Measurements from ENCODE around the gene CACNA2D2. TPM values are rescaled to one million over a fixed set of nuclear protein-coding genes. Genes with fewer than 3 reads are reported as not detected.
A peak's percentile ranks its signal among the peaks of the same experiment; 100 is the strongest.

CACNA2D2 gene
- total RNA-seq, 1 donor from 2014 or later, result 0.24 TPM

DNA sequence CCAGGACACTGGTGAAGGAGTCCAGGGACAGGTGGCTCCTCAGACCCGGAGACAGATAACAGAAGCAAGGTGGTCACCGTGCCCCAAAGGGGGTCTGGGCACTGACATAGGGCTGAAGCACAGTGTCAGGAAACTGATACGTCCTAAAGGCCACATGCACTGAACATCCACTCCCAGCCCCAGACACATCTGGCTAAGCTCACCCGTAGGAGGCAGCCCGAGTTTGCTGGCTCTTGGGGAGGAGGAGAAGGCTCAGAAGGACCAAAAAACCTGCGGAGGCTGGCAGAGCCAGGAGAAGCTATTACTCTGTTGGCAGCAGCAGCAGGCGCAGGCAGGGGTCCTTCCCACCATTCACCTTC is 1.2 kb downstream of the CACNA2D2 start:
- DNase-seq (ENCODE audit: low spot score), result no peak

DNA sequence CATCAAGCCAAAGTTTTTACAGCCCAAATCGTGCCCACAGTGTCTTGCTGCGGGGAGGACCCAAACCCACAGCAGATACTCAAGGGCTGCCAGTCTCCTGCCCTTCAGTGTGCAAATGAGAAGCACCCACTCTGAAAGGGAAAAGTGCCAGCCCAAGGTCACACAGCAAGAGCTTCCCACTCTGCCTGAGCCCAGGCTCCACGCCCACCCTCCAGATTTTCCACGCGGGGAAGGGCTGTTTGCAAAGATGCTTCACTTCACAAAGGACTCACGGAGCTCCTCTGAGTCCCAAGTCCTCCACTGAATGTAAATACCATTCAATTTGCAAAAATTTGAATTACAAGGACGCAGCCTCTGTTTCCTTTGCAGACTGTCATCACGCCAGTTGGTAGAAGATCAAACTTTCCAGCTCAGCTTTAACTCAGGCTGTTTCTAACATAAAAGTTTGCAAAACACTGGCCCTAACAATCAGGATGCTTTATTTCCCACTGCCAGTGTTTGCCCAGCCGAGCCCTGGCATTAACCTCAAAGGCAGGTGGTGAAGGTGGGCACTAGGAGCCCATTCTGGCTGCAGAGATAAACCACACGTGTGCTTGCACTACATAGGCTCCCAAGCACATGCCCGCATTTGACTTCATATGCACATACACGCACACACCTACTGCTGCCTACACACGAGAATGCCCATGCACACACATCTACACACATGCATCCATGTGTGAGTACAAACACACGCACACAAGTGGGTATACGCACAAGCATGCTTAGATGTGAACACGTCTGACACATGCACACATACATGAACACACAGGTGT is 7.6 kb downstream of the CACNA2D2 start:
- no peak for DNase-seq (ENCODE audit: low spot score)

DNA sequence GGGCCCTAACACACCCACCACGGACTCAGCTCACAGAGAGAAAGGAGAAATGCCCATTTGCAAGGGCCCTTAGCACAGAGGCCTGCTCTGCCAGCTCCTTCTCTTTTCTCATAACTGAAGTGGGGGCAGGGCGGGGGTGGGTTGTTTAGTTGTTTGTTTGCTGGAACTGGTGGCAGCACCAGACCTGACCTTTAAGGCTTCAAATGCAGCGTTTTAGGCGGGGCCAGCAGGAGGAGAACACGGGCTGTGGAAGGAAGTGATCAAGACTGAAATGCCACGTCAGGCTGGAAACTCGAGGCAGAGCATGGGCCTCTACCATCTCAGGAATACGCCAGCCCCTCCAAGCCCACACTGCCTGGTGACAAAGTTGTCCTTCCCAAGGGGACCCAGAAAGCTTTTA is 9.3 kb downstream of the CACNA2D2 start:
- DNase-seq (ENCODE audit: low spot score), result no peak

DNA sequence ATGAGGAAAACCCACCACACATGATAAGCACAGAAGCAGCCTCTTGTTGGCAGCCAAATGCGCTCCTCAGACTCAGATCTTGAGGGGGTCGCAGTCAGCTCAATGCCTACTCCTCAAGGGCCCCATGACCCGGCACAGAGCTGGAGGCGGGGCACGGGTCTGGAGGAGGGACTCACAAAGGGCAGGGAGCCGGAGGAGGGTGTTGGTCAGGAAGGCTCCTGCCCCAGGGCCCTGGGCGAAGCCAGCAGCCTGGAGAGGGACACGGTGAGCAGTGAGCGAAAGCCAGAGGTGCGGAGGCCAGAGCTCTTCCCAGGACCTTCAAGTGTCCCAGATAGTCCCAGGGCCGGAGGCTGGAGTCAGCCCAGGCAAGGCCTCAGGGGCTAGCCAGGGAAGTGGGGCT is 9.8 kb downstream of the CACNA2D2 start:
- DNase-seq (ENCODE audit: low spot score), result no peak

DNA sequence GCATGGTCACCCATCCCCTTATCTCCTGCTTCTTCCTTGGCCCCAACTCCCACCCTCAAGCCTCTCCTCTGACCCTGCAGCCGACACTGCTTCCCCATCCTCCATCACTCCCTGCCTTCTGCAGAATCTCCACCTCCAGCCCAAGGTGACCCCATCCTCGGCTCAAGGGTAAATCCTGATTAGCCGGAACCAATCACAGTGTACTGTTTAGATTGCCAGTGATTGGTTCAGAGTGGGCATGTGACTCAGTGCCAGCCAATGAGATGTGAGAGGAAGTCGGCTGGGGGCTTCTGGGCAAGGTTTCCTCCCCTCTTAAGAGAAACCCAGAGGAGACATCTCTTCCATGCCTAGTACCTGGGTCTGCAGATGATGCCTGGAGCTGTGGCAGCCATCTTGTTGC is 10.3 kb downstream of the CACNA2D2 start:
- no peak for DNase-seq (ENCODE audit: low spot score)

DNA sequence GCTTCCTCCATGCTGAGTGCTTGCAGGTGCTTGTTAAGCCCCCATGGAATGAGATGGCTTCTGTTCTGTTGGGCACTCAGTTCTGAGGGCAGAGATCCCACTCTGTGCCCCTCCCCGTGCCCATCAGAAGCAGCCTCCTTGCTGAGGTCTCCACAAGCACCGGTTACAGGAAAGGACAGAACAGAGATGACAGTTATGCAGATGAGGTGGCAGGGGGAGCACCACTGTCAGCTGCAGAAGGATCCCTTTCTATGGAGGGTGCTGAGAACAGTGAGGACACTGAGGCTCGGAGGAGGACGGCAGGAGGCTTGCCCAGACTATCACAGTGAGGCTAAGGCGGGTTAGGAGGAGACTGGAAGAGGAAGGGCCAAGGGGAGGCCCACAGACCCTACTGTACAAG is 12.4 kb downstream of the CACNA2D2 start:
- no peak for DNase-seq (ENCODE audit: low spot score)

DNA sequence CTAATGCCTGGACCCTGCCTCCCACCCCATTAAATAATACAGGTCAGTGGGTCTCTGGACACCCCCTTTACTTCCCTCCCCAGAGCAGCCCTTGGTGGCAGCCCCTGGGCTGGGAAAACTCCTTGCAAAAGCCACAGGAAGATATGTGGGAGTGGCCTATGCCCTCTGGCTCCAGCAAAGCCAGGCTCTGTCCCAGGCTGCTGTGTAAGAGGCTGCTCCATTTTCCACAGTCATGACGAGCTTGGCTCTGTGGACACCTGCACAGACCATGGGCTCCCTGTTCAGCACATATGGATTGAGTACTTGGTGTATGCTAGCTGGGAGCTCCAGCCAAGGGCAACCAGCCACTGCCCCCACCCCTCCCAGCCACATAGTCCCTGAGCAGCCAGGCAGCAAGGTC is 13.0 kb downstream of the CACNA2D2 start:
- DNase-seq (ENCODE audit: low spot score), result no peak

DNA sequence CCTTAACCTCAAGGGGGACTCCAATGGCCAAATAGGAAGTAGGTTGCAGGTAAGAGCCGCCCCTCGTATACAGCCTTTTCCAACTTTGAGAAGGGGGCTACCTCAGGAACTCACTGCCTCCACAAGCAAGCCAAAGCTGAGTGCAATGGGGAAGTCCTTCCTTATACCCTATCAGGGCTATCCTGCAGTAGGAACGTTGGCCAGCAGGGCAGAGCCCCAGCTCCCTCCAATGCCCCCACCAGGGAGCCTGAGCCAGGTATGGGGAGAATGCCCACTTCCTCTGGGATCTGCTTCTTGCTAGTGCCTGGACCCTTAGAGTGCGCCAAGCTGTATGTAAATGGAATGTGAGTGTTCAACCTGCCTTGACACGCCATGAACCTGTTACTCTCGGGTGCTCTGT is 16.3 kb downstream of the CACNA2D2 start:
- no peak for DNase-seq (ENCODE audit: low spot score)

DNA sequence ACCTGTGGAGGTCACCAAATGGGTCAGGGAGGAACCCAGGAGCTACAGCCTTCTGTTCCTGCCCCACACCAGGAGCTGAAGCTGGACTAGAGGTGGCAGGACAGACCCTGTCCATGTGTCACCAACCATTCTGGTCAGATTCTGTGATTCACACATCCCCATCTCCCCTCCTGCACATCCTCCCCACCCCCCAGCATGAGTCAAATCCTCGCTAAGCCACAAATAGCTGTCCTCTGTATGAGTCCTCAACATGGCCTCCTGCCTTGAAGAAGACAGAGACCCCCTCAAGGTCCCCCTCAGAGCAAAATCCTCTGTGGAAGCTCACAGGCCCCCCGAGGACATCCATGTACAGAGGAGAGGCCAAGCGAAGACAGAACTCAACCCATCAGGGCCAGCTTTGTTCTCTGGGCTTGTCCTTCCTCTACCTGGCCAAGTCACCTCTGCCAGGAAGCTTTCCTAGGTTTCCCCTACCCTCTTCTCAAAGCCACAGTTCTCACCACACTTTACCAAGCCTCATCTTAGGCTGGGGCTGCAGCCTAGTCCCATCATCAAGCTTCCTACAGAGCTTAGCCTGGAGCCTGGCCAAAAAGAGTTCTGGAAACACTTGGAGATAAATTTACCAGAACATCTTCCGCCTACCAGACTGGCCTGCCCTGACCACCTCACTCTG is 17.1 kb downstream of the CACNA2D2 start:
- peak; percentile 7 for DNase-seq (ENCODE audit: low spot score)

DNA sequence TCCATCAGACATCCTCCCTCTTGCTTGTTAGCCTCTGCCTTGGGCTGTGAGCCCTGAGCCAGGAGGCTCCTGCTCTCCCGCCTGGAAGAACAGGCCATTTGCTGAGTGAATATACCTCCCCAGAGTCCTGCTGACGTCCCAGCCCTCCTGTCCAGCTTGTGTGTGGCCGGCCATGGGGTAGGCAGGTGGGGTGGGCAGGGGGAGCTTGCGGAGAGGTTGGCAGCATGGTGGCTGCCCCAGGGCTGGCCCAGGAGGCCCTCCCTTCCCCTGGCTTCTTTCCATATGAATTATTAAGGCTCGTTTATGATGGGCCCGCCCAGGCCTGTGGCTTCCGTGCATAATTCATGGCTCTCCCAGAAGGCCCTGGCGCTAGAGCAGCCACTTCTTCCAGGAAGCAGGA is 18.7 kb downstream of the CACNA2D2 start:
- no peak for DNase-seq (ENCODE audit: low spot score)

DNA sequence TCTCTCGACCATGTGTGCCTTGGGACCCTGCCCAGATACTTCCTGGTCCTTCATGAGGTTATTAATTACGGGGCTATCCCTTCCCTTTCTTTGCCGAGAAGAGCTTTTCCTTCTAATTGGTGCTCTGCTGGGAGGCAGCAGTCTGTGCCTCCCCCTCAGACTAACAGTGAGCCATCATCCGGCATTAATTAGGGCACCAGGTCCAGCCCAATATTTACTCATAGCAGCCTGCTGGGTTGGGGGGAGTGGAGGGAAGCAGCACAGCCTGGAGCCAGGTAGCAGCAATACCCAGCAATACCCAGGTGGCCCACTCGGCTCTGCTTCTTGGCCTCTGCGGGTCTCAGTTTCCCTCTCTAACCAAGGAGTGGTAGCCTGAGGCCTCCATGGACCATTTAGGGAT is 20.1 kb downstream of the CACNA2D2 start:
- no peak for DNase-seq (ENCODE audit: low spot score)

DNA sequence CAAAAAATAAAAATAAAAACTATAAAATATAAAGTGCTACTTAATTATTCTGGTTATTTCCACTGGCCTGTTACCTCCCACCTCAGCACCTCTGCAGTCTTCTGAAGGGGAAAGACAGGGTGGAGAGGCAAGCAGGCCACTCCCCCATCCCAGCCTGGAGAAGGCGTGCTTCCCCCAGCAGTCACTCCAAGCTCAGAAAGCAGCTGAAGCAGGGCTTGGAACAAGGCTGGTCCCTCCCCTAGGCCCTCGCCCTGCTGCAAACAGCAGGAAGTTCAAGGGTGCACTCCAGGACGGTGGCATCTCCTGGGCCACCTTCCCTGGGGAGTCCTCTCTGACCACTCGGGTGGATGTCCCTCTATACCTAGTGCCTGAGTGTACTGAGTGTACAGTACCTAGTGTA is 21.4 kb downstream of the CACNA2D2 start:
- DNase-seq (ENCODE audit: low spot score), result no peak

DNA sequence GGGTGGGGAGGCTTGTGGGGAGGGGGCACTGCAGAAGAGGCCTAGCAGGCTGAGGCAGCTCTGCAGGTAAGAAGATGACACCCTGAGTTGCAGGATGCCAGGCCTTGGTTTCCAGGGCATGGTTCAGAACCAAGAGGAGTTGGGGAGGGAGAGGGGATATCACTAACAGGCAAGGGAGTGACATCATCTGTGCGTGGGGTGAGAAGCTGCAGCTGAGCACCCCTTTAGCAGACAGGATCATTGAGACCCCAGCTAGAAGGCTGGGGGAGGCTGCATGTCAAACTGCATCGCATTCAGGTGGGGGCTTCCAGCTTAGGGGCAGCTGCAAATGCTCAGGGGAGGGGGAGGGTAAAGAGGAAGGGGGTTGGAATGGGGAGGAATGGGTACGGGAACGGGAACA is 23.0 kb downstream of the CACNA2D2 start:
- DNase-seq (ENCODE audit: low spot score), result no peak

DNA sequence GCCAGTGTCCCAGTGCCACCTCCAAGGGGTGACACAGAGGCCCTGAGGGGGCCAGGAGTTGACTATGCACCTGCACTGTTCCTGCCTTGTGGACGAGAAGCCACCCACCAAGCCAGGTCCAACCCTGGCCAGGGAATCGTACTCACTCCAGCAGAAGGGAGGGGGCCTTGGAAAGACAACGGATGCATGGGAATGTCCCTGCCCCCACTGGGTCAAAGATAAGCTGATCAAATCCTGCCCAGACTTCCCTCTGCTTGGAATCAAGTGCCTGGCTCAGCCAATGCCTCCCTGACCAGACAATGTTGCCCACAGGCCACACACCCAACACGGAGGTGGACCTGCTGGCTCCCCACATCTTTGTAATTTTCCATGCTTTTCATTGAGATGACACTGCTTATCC is 23.9 kb downstream of the CACNA2D2 start:
- DNase-seq (ENCODE audit: low spot score), result no peak

DNA sequence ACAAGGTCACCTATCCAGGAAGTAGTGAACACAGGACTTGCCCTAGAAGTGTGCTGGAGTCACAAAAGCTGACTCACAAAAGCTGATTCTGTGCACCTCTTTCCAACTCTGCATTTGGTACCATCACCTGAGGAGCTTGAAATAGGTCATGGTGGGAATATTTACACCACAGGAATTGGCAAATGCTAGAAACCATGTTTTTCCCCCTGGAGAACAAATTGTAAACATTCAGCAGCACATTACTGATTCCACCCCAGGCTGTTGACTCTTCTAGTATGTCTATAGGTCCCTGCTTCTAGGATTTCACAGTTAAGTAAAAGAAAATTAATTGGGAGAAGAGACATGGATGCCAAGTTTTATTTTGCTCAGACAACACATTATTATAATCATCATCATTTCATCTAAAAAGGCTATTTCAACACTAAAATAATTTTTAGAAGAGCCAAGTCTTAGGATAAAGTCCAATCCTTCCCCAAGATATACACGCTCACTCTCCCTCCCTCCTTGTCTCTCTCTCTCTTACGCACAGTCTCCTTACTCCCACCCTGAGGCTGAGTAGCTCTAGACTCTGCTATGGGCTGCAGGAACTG is 24.7 kb downstream of the CACNA2D2 start:
- DNase-seq (ENCODE audit: low spot score), result no peak

DNA sequence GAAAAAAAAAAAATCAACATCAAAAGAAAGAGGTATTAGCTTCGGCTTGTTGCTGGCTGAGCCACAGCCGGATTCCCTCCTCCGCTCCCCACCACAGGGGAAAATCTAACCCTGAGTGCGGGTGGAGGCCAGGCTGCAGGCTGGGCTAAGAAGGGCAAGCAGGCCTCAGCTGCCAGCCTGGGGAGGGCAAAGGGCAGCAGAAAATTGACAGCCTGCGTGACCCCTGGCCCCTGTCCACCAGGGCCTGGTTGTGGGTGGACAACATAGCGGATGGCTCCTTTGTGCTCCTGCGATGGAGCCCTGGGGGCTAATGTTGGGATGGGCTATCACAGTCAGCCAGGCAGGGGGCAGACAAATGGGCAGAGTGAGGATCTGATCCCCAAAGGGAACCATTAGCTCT is 25.4 kb downstream of the CACNA2D2 start:
- no peak for DNase-seq (ENCODE audit: low spot score)

DNA sequence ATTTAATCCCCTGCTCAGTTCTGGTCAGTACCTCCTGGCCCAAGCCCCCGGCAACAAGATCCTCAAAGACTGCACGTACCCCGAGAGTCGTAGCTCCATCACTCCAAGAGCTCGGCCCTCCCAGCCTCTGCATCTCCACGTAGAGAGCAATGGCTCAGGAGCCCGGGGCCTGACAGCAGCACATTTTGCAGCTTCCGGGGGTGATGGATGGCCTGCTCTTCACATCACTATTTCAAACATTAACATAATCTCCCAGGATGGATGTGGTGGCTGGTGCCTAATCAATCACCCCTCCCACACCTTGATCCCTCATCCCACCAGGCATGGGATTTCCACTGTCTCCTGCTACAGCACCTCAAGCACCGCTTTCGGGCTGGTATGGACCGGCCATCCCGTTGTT is 28.1 kb downstream of the CACNA2D2 start:
- DNase-seq (ENCODE audit: low spot score), result no peak

DNA sequence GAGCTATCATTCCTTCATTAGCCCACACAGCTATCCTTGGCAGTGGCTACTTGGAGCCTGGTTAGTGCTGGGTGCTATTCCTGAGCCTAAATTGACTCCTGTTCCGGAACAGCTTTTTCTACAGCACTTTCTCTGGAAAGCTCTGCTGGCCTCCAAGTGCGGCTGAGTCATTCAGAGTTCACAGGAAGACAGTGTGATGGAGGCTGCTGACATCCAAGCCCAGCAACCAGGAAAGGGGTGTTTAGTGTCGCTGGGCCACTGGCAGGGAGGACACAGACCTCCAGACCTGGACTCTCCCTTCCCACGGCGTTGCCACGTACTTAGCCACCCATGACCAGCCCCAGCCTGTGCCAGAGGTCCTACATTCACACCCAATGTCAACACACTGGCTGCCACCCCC is 28.7 kb downstream of the CACNA2D2 start:
- peak; percentile 9 for DNase-seq (ENCODE audit: low spot score)

DNA sequence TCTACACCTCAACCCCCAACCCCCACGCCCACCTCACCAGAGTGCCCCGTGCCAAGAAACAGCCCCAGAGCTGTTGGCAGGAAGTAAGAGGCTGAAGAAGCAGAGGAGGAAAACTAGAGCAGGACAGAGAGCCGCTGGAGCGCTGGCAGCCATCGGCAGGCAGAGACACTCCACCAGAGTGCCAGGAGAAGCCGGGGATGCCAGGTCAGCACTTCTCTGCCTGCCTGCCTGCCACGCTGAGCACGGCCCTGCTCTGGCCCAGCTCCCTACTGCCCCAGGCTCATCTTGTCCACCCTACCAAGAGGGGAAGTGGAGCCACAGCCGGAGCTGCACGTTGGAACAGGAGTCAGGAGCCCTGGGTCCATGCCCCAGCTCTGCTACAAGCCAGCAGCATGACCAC is 29.7 kb downstream of the CACNA2D2 start:
- DNase-seq (ENCODE audit: low spot score), result no peak

DNA sequence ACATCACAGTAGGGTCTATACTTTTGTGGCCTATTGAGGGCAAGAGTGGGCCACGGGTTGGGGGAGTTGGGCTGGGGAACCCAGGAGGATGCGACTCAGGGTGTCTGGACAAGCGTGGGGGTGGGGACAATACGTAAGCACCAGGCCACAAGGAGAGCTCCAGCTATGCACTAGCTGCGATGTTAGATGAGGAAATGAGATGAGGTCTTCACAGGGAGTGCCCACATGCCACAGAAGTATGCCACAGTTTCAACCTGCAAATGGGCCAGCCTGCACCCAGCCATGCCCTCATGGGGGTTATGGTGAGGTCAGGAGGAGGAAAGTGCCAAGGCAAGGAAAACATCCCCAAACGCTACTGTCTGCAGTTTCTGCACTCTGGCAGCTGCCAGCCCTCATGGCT is 30.5 kb downstream of the CACNA2D2 start:
- no peak for DNase-seq (ENCODE audit: low spot score)

DNA sequence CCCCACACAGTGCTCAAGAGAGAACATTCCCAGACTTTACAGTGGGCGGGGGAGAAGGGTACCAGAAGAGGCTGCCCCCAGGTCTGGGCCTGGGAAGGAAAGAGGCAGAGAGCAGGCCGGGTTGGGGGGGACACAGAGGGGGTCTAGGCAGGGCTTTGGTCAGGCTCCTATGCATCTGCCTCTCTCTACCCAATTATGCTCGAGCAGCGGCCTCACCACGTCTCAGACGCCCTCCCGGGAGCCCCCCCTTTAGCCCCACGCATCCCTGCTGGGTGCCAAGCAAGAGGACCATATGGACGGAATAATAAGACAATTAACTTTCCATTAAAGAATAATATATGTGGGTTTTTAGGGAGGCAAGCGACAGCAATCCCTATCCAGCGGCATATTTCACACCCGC is 32.8 kb downstream of the CACNA2D2 start:
- DNase-seq (ENCODE audit: low spot score), result no peak

DNA sequence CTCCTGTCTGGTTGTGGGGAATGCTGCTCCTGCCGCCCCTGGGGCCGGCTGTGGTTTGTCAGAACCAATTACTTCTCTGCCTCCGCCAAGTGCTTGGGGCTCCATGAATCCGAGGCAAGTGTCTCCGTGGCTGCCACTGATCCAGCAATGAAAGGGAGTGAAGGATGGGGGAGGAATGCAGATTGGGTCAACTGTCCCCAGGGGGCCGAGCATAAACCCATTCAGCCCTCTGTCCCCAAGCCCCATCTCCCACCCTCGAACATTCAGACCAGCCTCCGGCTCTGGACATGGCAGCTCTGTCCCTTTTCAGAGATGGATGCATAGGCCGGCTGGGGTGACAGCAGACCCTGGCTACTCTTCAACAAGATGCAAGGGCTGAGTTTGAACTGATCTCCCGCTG is 35.5 kb downstream of the CACNA2D2 start:
- DNase-seq (ENCODE audit: low spot score), result no peak

DNA sequence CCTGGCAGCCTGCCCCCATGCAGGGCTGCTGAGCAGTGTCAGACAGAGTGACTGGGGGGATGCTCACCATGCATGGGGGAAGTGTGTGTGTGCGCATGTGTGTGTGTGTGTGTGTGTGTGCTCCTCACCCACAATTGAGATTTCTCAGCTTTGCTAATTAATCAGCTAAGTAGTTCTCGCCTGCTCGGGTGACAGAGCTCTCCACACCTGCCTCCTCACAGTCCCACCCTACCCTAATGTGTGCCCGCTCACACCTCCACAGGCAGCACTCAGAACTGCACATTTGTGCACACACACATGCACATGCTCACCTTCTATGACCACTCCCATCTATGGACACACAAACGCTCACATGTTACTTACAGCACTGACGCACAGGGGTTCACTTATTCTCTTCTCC is 37.3 kb downstream of the CACNA2D2 start:
- no peak for DNase-seq (ENCODE audit: low spot score)

All from umbilical cord (tissue), 2 donors.